GM21717 (cell line): Measurements from ENCODE around the gene ZNF132.
"Not testable (repeated sequence)": the region's sequence is repeated elsewhere in the genome, so short reads cannot be mapped to it uniquely, and the experiment has no call there.

Source experiments
- ATAC-seq: cut with Tn5 transposase; IDR thresholded peaks from one replicate; pipeline ENCODE4 v1.9.1; 2021; ENCODE audit warnings: mild to moderate bottlenecking, moderate library complexity; ENCODE audit not compliant: unreplicated experiment

Gene ZNF132

GRCh38 chr19:58439576-58440554 is at the start of gene ZNF132:
TSS of gene ZNF132 (minus strand) at chr19:58440153. CDS start at chr19:58439821, 332 bp downstream.
- ATAC-seq: peak; percentile 91

DNA sequence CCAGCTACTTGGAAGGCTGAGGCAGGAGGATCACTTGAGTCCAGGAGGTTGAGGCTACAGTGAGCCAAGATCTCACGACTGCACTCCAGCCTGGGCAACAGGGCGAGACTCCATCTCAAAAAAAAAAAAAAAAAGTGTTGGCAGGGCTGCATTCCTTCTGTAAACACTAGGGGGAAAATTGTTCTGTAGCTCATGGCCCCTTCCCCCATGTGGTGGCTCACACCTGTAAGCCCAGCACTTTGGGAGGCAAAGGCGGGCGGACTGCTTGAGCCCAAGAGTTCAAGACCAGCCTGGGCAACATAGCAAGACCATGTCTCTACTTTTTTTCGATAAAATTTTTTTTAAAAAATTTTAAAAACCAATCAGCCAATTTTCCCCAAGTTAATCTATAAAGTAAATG is 44.4 kb upstream of the ZNF132 start:
- not testable (repeated sequence) for ATAC-seq

- no peak for ATAC-seq
Observed at GRCh38 chr19:58483776-58484175, 43.8 kb upstream of the ZNF132 start.

- ATAC-seq: no peak
Observed at GRCh38 chr19:58482372-58482771, 42.4 kb upstream of the ZNF132 start.

GRCh38 chr19:58480831-58481230 is 40.9 kb upstream of the ZNF132 start:
- ATAC-seq: no peak

DNA sequence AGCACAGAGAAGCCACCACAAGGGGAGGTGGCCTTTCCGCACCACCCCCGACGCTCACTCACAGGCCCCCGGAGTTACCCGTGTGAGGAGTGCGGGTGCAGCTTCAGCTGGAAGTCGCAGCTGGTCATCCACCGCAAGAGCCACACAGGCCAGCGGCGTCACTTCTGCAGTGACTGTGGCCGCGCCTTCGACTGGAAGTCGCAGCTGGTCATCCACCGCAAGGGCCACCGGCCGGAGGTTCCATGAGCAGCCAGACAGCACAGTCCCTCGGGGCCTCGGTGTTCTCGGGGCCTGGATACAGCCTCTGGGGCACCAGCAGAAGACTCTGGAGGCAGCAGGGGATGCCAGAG is 40.5 kb upstream of the ZNF132 start:
- ATAC-seq: no peak

DNA sequence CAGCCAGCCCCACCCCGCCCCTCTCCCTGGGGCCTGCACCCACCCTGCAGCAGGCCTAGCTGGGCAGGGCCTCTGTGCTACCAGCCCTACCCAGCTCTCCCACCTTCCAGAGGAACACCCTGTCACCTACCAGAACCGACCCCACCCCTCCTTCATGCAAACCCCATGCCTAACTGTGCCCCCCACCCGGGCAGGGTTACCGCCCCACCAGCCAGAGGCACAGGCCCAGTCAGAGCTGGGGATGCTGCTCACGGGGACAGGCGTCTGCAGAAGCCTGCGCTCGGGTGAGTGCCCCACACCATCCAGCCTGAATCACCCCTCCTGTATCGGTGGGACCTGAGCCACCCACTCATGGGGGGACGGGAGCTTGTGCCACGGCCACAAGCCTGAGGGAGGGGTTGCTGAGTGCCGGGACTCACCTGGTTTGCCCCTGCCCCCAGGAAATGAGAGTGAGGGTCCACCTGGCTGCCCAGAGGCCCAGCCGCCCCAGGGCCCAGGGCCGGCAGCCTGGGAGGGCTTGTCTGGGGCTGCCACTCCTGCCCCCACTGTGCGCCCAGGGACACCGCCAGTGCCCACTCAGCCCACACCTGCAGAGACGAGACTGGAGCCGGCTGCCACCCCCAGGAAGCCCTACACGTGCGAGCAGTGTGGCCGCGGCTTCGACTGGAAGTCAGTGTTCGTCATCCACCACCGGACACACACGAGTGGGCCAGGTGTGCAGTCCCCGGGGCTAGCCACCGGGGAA is 40.0 kb upstream of the ZNF132 start:
- no peak for ATAC-seq

GRCh38 chr19:58479303-58479702 is 39.4 kb upstream of the ZNF132 start:
- ATAC-seq: no peak

GRCh38 chr19:58477871-58478270 is 37.9 kb upstream of the ZNF132 start:
- ATAC-seq: no peak

DNA sequence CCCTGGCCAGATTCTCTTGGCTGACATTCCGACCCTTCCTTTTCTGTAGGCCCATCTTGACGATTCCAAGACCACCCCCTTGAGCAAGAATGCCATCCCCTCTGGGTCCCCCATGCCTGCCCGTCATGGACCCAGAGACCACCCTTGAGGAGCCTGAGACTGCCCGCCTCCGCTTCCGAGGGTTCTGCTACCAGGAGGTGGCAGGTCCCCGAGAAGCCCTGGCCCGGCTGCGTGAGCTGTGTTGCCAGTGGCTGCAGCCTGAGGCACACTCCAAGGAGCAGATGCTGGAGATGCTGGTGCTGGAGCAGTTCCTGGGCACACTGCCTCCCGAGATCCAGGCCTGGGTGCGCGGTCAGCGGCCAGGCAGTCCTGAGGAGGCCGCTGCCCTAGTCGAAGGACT is 37.2 kb upstream of the ZNF132 start:
- ATAC-seq: no peak

DNA sequence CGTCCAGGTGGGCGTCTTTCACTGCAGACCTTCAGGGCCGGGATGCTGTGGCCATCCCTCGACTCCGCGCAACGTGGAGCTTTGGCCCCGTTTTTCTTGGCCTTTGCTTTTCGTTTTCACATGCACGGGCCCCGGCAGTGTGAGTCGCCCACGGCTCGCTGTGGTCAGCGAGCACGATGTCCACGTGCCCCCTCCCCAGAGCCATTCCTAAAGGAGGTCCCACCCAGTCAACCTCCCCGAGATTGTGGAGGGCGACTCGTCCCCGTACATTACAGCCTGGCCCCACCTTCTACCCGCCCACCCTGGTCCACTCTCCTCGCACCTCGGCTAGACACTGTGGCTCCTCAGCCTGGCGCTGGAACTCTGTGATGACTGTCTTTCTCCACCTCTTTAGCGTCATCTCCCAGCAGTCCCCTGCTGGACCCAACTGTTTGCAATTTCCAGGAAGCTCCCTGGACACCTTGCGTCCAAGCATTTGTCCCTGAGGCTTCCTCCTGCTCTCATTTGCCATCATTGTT is 36.6 kb upstream of the ZNF132 start:
- no peak for ATAC-seq

GRCh38 chr19:58475714-58476497 is 36.0 kb upstream of the ZNF132 start, which contains the start of gene ZNF446:
TSS of gene ZNF446 (plus strand) at chr19:58476352. CDS start at chr19:58477219, 867 bp downstream.
- peak; percentile 77 for ATAC-seq

DNA sequence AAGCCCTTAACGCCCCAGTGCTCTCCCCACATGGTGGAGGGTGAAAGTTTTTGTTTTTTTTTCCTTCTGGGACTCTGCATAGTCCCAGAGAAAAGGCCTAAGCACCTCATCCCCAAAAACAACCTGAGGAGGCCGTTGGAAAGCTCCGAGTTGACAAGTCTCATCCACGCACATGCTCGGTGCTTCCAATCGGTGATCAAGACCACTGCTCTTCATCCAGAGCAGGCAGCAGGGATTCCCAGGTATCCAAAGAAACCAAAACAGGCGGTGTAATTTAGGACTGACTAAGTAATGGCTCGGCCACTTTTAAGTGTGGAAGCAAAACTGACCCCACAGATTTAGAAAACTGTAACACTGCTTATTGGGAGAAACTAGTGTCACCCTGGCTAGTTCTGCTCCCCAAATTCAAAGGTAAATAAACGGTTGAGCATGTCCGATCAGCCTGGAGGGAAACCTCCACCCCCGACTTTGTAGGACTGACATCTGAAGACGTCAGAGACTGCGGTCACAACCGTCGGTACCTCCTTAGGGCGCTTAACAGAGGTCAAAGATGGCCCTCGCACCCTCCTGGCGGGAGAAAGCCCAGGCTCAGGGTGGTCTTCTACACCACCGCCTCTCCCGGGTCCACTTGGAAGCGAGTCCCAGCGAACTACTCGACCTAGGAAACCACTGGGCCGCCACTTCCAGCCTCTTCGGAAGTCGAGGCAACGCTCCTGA is 35.2 kb upstream of the ZNF132 start:
- ATAC-seq: no peak

DNA sequence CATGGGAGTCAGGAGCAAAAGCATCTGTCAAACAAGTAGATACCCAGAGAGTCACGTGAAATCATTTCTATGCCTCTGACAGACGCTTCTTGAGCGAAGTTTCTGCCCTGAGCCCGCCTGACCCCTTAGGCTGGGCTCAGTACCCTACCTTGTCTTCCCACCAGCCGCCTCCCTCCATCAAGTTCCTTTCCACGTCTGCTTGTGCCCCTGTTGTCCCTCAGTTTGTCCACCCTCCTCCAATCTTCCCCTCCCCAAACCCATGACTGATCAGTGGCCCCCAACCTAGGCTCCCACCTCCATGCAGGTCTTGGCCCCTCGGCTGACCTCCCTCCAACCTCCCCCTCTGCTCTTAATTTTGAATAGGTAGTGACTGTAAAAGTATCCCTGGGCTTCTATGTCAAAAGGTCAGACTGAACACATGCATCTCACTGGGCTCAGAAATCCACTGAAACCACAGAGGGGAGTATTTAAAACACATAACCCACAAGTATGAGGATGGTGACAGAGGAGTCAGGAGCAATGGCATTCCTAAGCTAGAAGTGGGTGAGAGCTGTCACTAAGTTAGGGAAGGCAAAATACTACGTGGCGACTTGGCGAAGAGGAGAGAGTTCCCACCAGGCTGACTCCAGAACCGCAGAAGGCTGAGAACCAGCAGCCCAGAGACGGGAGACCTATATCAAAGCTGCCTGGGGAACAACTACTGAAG is 34.5 kb upstream of the ZNF132 start:
- ATAC-seq: no peak

- ATAC-seq: no peak
Observed at GRCh38 chr19:58473775-58474174, 33.8 kb upstream of the ZNF132 start.

GRCh38 chr19:58471736-58472135 is 31.8 kb upstream of the ZNF132 start:
- no peak for ATAC-seq

- not testable (repeated sequence) for ATAC-seq
Observed at GRCh38 chr19:58470837-58471543, 31.0 kb upstream of the ZNF132 start.

- no peak for ATAC-seq
Observed at GRCh38 chr19:58469241-58470013, 29.5 kb upstream of the ZNF132 start.
